HPDE6-E6E7 (cell line): ENCODE data around the gene TBC1D12.
"Not testable (repeated sequence)": the region's sequence is repeated elsewhere in the genome, so short reads cannot be mapped to it uniquely, and the experiment has no call there.

Source experiments
- DNase-seq: peaks from one replicate; pipeline ENCODE4 v3.0.0; 2011; ENCODE audit warnings: missing footprints; ENCODE audit errors: extremely low spot score

Gene TBC1D12

DNA sequence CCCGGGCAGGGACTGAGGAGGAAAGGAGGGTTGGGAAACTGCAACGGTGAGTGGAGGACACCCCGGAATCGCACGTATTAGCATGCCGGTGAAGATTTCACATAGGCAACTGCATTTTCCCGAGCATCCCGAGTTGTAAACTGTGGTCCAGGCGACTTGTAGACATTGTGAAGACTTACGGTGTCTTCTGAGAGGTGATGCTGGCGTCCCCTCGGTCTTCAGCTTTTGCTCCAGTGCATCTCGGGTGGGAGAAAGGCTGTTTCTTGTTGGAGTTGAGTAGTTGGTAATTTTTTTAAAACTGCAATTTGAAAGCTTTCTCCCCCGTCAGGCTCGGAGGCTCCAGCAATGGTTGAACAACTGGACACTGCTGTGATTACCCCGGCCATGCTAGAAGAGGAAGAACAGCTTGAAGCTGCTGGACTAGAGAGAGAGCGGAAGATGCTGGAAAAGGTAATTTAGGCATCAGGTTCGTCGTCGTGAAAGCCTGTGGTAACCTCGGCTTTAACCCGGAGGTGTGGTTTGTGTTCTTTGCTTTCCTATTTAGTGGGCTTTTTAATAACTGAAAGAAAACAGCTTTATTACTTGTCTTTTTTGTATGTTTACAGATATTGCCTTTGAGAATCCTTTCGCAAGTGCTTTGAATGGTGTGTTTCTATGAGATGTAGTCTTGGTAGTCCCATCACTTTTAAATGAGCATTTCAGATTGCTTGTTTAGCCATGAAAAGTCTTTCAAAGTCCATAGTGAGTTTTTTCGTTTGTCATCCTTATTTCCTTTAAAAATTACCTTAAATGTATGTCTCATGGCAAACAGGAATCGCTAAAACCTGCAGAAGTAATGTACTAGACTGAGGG lies 143.9 kb downstream of the TBC1D12 start:
- DNase-seq, result peak; percentile 33

DNA sequence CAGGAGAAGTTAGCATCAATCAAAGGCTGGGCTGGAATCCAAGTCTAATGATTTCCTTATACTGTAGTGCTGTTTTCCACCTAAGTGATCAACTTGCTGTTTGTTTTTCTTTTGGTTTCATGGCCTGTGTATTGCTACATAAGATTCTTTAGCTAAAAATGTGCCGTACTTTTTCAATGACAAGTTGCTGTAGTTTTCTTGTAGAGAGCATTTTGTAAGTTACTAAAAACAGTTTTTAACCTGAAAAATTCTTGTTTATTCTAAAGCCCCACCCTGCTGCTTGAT lies 144.5 kb downstream of the TBC1D12 start:
- DNase-seq, result no peak

DNA sequence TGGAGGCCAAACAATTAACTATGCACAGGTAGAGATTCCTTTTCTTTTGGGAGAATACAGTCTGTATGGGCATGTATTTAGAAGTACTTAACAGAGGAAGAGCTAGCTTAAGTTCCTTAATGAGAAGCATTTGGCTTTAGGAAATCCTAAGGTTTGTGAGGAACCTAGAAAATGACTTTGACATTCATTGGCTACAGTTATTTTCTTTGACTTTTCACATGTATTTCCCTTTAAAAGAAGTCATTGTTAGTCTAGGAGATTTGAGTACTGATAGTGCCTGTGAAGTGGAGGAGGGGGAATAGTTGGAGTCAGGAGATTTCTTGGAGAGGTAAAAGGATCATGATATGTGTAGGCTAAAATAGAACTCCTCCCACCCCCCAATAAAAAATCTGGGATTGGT lies 146.9 kb downstream of the TBC1D12 start:
- no peak for DNase-seq

DNA sequence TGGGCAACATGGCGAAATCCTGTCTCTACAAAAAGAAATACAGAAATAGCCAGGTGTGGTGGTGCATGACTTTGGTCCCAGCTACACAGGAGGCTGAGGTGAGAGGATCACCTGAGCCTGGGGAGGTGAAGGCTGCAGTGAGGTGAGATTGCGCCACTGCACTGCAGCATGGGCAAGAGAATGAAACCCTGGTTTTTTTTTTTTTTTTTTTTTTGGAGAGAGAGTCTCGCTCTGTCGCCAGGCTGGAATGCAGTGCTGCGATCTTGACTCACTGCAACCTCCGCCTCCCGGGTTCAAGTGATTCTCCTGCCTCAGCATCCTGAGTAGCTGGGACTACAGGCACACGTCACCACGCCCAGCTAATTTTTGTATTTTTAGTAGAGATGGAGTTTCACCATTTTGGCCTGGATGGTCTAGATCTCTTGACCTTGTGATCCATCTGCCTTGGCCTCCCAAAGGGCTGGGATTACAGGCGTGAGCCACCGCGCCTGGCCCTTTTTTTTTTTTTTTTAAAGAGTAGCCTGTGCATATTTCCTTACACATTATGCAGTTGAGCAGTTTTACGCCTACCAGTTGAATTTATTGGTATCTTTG lies 165.5 kb downstream of the TBC1D12 start:
- DNase-seq, result not testable (repeated sequence)

DNA sequence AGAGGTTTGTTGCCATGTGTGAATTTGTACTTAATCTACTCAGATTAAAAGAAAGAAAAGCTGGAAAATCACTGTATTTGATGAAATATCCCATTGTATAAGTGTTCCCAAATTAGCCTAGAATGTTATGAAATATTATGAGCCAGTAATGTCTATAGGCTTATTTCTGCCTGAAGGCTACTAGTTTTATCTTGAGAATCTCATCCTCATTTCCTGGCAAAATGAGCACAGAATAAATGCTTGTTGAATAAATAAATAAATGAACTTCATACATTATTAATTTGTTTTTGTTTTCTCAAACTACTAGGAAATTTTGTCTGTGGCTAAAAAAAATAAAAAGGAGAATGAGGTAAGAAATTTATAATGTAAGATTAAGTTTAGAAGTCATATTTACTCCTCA lies 168.7 kb downstream of the TBC1D12 start:
- DNase-seq, result no peak

DNA sequence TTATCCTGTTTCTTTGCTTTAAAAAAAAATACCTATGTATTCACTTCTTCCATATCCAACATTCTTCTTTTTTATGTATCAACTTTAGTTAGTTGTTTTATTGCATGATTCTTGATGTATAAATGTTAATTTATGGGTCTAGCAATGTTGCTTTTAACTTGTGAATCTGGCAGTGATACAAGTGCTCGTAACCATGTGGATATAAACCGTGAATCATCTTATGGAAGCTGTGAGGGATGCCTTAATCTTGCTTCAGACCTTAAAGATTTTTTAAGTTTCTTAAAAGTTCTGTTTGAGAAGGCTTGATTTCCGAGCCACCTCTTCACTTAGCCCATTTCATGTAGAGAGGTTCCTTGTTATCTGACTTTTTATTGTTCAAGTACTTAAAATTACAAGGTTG lies 169.2 kb downstream of the TBC1D12 start:
- DNase-seq, result no peak

DNA sequence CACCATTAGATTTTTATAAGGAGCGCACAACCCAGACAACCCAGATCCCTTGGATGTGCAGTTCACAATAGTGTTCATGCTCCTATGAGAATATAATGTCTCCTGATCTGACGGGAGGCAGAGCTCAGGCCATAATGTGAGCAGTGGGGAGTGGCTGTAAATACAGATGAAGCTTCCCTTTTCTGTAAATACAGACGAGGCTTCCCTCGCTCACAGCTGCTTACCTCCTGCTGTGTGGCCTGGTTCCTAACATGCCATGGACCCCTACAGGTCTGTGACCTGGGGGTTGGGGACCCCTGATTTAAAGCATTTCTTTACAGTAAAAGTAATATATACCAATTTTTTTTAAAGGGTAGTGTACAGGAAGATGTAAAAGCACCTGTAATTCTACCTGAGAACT lies 176.4 kb downstream of the TBC1D12 start:
- DNase-seq, result no peak

DNA sequence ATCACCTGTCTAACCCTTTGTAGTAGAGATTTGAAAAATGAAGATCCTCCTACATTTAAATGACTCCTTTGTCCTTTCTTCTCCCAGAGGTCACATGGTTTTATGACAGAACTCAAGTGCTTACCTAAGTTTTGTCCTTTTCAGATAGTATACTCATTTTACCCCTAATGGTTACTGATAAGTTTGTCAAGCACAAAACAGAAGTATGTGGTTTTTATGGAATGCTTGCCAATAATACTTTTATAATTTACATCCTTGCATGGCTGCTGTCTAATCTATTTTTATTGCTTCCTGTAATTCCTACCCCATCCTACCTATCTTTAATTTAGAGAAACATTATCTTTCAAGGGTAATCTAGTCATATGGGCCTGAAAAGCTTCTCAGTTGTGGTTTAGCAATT lies 180.8 kb downstream of the TBC1D12 start:
- no peak for DNase-seq
